Upper lobe of left lung (tissue), 4 donors: ENCODE measurements around the gene REPIN1.

Source experiments
- POLR2A ChIP-seq, 4 donors: fragments of 450-650 bp; IDR thresholded peaks; one replicate each; pipeline ENCODE4 v1.5.1; 2016 to 2017; ENCODE audit warnings: antibody characterized with exemption in 4 of 4, mild to moderate bottlenecking in 2 of 4
- POLR2AphosphoS5 ChIP-seq, 2 donors: sonication (generic); formaldehyde crosslinking; IDR thresholded peaks; one replicate each; pipeline ENCODE4 v1.5.1; 2017; ENCODE audit warnings: antibody characterized with exemption in 2 of 2
- TF ChIP-seq, protein P1 (sequence below), 6 experiments: fragments of 450-650 bp in 4 of 6; fragments of 200-600 bp in 2 of 6; sonication (generic) in 2 of 6; IDR thresholded peaks; one replicate each; pipeline ENCODE4 v1.5.1; 2016 to 2019; ENCODE audit warnings: antibody characterized with exemption in 6 of 6

DNA sequence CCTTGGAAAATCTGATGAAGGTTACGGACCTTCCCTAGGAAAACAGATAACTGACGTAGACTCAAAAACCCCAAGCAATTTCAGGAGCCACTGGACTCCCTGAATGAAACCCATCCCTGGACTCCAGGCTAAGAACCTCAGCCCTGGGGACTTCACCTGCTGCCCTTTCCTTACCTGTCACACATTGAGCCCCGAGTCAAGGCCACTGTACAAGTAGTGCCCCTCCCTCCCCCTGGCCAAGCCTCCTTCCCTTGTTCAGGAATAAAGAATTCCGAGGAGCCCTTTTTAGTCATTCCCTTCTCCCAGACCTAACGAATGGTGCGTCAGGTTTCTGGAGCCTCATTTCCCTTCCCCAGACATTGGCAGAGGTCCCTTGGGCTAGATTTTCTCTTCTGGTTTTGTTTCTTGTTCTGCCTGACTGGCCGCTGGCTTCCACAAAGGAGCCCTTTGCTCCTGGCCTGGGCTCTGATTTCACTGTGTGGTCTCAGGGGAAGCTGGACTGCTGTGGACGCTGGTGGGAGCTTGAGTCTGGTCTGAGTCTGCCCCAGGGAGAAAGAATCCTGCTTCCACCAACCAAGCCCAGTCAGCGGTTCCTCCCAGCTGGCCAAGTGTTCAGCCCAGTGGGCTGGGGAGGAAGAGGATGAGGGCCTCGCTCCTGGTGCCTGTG lies 42.2 kb downstream of the REPIN1 start:
- TF ChIP-seq, protein P1, sequence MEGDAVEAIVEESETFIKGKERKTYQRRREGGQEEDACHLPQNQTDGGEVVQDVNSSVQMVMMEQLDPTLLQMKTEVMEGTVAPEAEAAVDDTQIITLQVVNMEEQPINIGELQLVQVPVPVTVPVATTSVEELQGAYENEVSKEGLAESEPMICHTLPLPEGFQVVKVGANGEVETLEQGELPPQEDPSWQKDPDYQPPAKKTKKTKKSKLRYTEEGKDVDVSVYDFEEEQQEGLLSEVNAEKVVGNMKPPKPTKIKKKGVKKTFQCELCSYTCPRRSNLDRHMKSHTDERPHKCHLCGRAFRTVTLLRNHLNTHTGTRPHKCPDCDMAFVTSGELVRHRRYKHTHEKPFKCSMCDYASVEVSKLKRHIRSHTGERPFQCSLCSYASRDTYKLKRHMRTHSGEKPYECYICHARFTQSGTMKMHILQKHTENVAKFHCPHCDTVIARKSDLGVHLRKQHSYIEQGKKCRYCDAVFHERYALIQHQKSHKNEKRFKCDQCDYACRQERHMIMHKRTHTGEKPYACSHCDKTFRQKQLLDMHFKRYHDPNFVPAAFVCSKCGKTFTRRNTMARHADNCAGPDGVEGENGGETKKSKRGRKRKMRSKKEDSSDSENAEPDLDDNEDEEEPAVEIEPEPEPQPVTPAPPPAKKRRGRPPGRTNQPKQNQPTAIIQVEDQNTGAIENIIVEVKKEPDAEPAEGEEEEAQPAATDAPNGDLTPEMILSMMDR (IDR thresholded peaks at IDR 0.05) = no peak
- TF ChIP-seq POLR2A (IDR thresholded peaks at IDR 0.05) (no peak), POLR2AphosphoS5 (IDR thresholded peaks at IDR 0.05) (no peak)
